A673 (cell line): ENCODE results near the gene LMF1.

ENCODE experiments used
- EZH2 ChIP-seq: fragments of 200-600 bp; sonication (generic); IDR thresholded peaks from 2 replicates; pipeline ENCODE4 v1.6.1; 2017; ENCODE audit warnings: borderline replicate concordance, low read depth, mild to moderate bottlenecking, mixed read lengths, antibody characterized with exemption, low read length; ENCODE audit not compliant: poor library complexity, severe bottlenecking
- TF ChIP-seq, protein P1 (sequence below): fragments of 300-800, 200-600 bp; sonication (generic); conservative IDR thresholded peaks from 2 replicates; pipeline ENCODE4 v1.5.1; 2017; ENCODE audit warnings: low read depth, mild to moderate bottlenecking, antibody characterized with exemption, low read length, moderate library complexity, mixed read lengths

- TF ChIP-seq, protein P1, sequence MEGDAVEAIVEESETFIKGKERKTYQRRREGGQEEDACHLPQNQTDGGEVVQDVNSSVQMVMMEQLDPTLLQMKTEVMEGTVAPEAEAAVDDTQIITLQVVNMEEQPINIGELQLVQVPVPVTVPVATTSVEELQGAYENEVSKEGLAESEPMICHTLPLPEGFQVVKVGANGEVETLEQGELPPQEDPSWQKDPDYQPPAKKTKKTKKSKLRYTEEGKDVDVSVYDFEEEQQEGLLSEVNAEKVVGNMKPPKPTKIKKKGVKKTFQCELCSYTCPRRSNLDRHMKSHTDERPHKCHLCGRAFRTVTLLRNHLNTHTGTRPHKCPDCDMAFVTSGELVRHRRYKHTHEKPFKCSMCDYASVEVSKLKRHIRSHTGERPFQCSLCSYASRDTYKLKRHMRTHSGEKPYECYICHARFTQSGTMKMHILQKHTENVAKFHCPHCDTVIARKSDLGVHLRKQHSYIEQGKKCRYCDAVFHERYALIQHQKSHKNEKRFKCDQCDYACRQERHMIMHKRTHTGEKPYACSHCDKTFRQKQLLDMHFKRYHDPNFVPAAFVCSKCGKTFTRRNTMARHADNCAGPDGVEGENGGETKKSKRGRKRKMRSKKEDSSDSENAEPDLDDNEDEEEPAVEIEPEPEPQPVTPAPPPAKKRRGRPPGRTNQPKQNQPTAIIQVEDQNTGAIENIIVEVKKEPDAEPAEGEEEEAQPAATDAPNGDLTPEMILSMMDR, result no peak
- no peak for TF ChIP-seq EZH2
Measured at GRCh38 chr16:847681-848445, 122.9 kb downstream of the LMF1 start.
